Thyroid gland (tissue), 4 donors: Measurements from ENCODE around the gene NUMB.

Source experiments
- CTCF ChIP-seq, 6 experiments: fragments of 200-600 bp in 3 of 6; fragments of 450-650 bp in 3 of 6; sonication (generic) in 3 of 6; IDR thresholded peaks; one replicate each; pipeline ENCODE4 v1.5.1; 2016 to 2019; ENCODE audit warnings: antibody characterized with exemption in 6 of 6, mild to moderate bottlenecking in 2 of 6, inconsistent platforms in 1 of 6, moderate library complexity in 1 of 6
- POLR2A ChIP-seq, 2 donors: fragments of 450-650 bp; IDR thresholded peaks; one replicate each; pipeline ENCODE4 v1.6.1; 2017; ENCODE audit warnings: antibody characterized with exemption in 2 of 2, mild to moderate bottlenecking in 2 of 2, moderate library complexity in 1 of 2

GRCh38 chr14:73426877-73427276, 31.5 kb downstream of the NUMB start:
- no peak for TF ChIP-seq POLR2A (IDR thresholded peaks at IDR 0.05)
- TF ChIP-seq CTCF (IDR thresholded peaks at IDR 0.05): no peak
